LoVo (cell line): ENCODE measurements around the gene HMGCR.

Experiments used
- DNase-seq: peaks from one replicate; pipeline ENCODE4 v3.0.0-alpha.2; 2016; ENCODE audit warnings: low spot score

HMGCR gene

DNA sequence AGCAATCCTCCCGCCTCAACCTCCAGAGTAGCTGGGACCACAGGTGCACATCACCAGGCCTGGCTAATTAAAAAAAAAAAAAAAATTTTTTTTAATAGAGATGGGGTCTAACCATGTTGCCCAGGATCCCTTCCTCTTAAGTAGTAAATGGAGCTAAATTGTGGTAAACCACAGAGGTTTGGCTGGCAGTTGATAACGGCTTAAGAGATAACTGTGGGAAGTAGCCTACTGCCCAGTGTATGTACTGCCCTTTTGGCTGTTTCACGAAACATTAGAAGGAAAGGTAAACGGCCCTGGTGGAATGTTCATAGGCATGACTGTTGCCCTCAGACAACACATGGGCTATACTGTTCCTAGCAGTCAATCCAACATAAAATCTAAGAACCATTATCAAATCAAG lies 44.4 kb downstream of the HMGCR start:
- no peak for DNase-seq

- no peak for DNase-seq
These were observed 47.2 kb downstream of the HMGCR start for GRCh38 chr5:75384218-75384617.

- DNase-seq = no peak
These were observed 50.8 kb downstream of the HMGCR start for GRCh38 chr5:75387806-75388205.

DNA sequence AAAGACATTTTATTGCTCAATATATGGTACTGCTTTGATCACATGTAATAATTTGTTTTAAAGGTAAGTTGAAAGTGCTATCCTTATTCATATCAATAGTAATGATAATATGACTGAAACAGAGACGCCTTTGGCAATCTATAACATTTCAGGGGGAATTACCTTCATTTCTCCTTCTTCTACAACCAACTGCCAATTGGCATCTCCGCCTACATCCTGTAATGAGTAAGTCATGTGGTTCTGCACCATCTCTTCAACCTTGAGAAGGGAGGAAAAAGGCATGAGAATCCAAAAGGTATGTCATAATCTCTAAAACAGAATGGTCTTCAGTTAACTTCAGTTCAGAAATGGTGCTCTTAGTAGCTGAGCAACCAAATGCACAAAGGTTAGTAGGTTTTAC lies 52.4 kb downstream of the HMGCR start:
- DNase-seq = no peak

DNA sequence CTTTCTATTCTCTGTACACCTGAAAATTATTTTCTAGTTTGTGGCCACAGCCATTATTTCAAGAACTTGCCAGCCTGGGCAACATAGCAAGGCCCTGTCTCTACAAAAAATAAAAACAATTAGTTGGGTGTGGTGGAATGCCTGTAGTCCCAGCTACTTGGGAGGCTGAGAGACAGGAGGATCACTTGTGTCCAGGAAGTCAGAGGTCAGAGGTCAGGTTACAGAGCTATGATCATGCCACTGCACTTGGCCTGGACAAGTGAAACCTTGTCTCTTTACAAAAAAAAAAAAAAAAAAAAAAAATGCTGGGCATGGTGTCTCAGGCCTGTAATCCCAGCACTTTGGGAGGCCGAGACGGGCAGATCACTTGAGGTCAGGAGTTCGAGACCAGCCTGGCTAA lies 58.3 kb downstream of the HMGCR start:
- DNase-seq = no peak

DNA sequence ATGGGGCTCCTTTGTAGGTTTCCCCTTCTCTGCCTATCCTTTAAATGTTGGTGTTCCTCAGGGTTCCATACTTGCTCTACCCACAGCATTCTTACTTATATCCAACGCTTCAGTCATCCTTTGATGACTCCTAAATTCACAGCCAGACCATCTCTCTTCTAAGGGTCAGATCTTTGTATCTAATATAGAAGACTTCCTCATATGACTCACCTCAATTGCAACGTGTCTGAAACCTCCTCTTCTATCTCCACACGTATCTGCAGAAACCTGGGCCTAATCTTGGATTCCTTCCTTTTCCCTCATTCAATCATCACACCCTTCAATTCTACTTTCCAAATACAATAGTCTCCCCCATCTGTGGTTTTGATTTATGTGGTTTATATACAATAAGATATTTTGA lies 68.3 kb downstream of the HMGCR start:
- DNase-seq = peak; percentile 58
